ENCODE measurements around the gene STAG2. TPM values are rescaled to one million over a fixed set of nuclear protein-coding genes. Genes with fewer than 3 reads are reported as not detected.

STAG2 gene
- total and polyA plus RNA-seq, 2 of the 13 experiments (the other 11 are each of a cell fraction or from before 2014, with no cell fraction given): 21.0 to 50.8 TPM

DNA sequence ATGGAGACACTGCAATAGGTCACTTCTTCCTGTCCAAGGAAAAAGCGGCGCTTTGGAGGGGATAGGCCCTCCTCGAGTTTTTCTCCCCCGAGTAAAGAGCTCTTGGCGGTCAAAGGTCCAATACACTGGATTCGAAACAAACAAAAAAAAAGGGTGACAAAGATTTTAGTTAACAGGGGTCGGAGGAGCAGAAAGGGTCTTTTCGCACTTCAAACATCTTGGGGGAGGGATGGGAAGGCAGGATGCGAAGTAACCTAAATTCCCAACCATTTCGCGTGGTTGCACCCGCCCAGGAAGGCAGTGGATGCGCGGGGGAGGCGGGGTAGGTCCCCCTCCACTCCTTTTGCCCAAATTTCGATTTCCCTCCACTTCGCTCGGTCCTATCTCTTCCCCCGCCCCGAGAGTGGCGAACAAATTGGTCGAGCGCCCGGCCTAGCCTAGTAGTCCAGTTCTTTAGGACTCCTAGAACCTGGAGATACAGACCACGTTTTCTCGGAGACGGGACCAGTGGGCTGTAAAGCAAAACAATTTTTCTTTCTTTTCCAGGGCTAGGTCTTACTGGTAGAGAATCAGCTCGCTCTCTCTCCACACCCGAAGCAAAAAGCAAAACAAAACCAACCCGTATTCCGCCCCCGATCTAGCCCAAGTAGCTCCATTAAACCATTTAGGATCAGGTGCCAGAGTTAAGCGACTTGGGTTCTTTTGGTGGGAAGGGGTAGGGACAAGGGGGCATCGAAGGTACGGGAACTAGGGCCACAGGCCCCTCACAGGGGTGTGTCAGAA, 2.0 kb upstream of the STAG2 start (continued):
- TF ChIP-seq ZNF501 (CRISPR knock-in tag; IDR thresholded peaks at IDR 0.05) (0 out of 2 replicates have a peak, but pooled peaks have one; percentile 23), ETV6 (CRISPR knock-in tag; conservative IDR thresholded peaks at IDR 0.05) (no peak), ZNF20 (CRISPR knock-in tag; IDR thresholded peaks at IDR 0.05) (0 out of 2 replicates have a peak, but pooled peaks have one; percentile 29), ZFX (CRISPR knock-in tag; IDR thresholded peaks at IDR 0.05; ENCODE audit: low read depth) (peak; percentile 50; the same call in 1 of the 2 replicates)
- TF ChIP-seq, protein P1, sequence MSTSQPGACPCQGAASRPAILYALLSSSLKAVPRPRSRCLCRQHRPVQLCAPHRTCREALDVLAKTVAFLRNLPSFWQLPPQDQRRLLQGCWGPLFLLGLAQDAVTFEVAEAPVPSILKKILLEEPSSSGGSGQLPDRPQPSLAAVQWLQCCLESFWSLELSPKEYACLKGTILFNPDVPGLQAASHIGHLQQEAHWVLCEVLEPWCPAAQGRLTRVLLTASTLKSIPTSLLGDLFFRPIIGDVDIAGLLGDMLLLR (CRISPR knock-in tag; IDR thresholded peaks at IDR 0.05): no peak

DNA sequence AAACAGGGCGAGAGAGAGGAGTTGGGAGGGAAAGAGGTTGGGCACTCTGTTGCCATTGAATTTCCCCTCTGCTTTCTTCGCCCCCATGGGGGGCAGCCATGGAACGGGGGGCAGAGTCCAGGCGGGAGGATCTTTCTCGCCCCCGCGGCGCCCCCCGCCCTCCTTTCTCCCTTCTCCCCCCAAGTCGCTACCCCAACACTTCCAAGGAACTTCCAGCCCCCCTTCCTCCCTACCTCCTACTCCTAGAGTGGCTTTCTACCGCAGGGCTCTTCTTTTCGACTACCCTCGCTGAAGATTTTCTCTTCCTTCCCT, 594 bp upstream of the STAG2 start:
- peak overlapping the region; percentile 97 for H3K9ac ChIP-seq (ENCODE audit: insufficient read depth, low read depth, low read length)
- ATAC-seq (no peak), FAIRE-seq (no peak), DNase-seq (ENCODE audit: low spot score) (no peak)
- H2AFZ ChIP-seq (ENCODE audit: low read length): no peak overlapping the region
- peaks cover 12% of the 10 kb centered on the region for H4K20me1 ChIP-seq (ENCODE audit: insufficient read depth, low read length)
- H3K27ac ChIP-seq (ENCODE audit: extremely low read length, insufficient read depth, low read length): peak overlapping the region; percentile 99
- peak overlapping the region; percentile 76 to 83 (median 76) for H3K4me3 ChIP-seq (replicated peaks in 1 of 3; ENCODE audit: insufficient read depth in 1 of 3, low read depth in 2 of 3, low read length in 3 of 3)
- ChIA-PET POLR2A (no interaction called here), CTCF (ENCODE audit: low intra/inter-chr PET ratio, low total read pairs) (interaction anchor here (0.7 to 1.2 kb wide), 2 partner anchors 16 to 128 kb away, joined by 3 to 7 read pairs; no protein-coding TSS in a partner anchor)
- in situ Hi-C loops (cut with HindIII; ENCODE audit: extremely low pct_ligation_motif_present, low pct_unique_long_range_greater_than_20kb): no loop called here
- no peaks in the 10 kb centered on the region for H3K36me3 ChIP-seq (replicated peaks in 1 of 2; ENCODE audit: control insufficient read depth in 1 of 2, insufficient read depth in 2 of 2, low read length in 2 of 2)
- intact Hi-C loops (cut with micrococcal nuclease; ENCODE audit: unreplicated experiment): loop anchor here (1.0 to 2.0 kb wide), 3 partner anchors 15 to 250 kb away; no protein-coding TSS in a partner anchor
- 2% methylated on average over 12 of the region's 13 CpGs for WGBS (ENCODE audit: low lambda C conversion rate)
- TF ChIP-seq ZNF430 (CRISPR knock-in tag; IDR thresholded peaks at IDR 0.05) (no peak), POLR2G (IDR thresholded peaks at IDR 0.05; ENCODE audit: low read depth, low read length) (peak; percentile 1; the same call in 1 of the 2 replicates), ZNF724P (CRISPR knock-in tag; IDR thresholded peaks at IDR 0.05; ENCODE audit: borderline replicate concordance) (no peak), ZNF30 (CRISPR knock-in tag; IDR thresholded peaks at IDR 0.05) (no peak)
- TF ChIP-seq, protein P2, sequence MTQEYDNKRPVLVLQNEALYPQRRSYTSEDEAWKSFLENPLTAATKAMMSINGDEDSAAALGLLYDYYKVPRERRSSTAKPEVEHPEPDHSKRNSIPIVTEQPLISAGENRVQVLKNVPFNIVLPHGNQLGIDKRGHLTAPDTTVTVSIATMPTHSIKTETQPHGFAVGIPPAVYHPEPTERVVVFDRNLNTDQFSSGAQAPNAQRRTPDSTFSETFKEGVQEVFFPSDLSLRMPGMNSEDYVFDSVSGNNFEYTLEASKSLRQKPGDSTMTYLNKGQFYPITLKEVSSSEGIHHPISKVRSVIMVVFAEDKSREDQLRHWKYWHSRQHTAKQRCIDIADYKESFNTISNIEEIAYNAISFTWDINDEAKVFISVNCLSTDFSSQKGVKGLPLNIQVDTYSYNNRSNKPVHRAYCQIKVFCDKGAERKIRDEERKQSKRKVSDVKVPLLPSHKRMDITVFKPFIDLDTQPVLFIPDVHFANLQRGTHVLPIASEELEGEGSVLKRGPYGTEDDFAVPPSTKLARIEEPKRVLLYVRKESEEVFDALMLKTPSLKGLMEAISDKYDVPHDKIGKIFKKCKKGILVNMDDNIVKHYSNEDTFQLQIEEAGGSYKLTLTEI (CRISPR knock-in tag; conservative IDR thresholded peaks at IDR 0.05): no peak
- H3K79me2 ChIP-seq (ENCODE audit: insufficient read depth, low read length): peaks cover 41% of the 10 kb centered on the region
- peaks cover 15% of the 10 kb centered on the region for H3K4me1 ChIP-seq (ENCODE audit: insufficient read depth, low read length)
- H3K4me2 ChIP-seq (ENCODE audit: low read depth, low read length): peak overlapping the region; percentile 68
- no peaks in the 10 kb centered on the region; a peak in 1 of 5 replicates for H3K27me3 ChIP-seq (ENCODE audit: control insufficient read depth in 1 of 2, insufficient read depth in 2 of 2, low read length in 2 of 2)
- TSS peak; percentile 69 for BruUV-seq (replicated peaks)
- no peaks in the 10 kb centered on the region for H3K9me3 ChIP-seq (ENCODE audit: low read length)

All from HepG2 (cell line).